HG02840 (cell line): ENCODE results near the gene HIVEP2.
"Not testable (repeated sequence)": the region's sequence is repeated elsewhere in the genome, so short reads cannot be mapped to it uniquely, and the experiment has no call there.

ENCODE experiments used
- ATAC-seq: cut with Tn5 transposase; IDR thresholded peaks from one replicate; pipeline ENCODE4 v1.9.1; 2021; ENCODE audit warnings: mild to moderate bottlenecking, moderate library complexity, moderate number of reproducible peaks; ENCODE audit not compliant: unreplicated experiment, low FRiP score

HIVEP2 gene, protein sequence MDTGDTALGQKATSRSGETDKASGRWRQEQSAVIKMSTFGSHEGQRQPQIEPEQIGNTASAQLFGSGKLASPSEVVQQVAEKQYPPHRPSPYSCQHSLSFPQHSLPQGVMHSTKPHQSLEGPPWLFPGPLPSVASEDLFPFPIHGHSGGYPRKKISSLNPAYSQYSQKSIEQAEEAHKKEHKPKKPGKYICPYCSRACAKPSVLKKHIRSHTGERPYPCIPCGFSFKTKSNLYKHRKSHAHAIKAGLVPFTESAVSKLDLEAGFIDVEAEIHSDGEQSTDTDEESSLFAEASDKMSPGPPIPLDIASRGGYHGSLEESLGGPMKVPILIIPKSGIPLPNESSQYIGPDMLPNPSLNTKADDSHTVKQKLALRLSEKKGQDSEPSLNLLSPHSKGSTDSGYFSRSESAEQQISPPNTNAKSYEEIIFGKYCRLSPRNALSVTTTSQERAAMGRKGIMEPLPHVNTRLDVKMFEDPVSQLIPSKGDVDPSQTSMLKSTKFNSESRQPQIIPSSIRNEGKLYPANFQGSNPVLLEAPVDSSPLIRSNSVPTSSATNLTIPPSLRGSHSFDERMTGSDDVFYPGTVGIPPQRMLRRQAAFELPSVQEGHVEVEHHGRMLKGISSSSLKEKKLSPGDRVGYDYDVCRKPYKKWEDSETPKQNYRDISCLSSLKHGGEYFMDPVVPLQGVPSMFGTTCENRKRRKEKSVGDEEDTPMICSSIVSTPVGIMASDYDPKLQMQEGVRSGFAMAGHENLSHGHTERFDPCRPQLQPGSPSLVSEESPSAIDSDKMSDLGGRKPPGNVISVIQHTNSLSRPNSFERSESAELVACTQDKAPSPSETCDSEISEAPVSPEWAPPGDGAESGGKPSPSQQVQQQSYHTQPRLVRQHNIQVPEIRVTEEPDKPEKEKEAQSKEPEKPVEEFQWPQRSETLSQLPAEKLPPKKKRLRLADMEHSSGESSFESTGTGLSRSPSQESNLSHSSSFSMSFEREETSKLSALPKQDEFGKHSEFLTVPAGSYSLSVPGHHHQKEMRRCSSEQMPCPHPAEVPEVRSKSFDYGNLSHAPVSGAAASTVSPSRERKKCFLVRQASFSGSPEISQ (N-terminal part only)

DNA sequence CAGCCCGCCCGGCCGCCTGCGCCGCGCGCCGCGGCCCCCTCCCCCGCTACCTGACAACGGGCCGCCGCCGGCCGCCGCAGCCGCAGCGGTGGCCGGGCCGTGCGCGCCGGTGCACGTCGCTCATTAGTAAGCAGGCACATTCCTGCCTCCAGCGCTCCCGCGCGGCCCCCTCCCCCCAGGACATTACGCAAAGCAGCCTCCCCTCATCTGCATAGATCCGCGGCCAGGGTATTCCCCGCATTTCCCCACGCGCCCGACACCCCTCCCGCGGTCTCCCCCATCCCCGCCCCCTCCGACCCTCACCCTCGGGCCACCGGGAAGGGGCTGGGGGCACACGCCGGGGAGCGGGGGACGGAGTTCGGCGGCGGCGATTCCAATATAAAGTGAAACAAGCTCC lies at the start of gene HIVEP2:
TSS of gene HIVEP2 (minus strand) at position 128 of the 397 bp plus-strand sequence. CDS start 170,438 bp downstream, outside the sequence.
- peak; percentile 23 for ATAC-seq

- ATAC-seq, result no peak
Measured at GRCh38 chr6:142993977-142994376, 49.0 kb upstream of the HIVEP2 start.

- ATAC-seq, result no peak
Measured at GRCh38 chr6:142987490-142987889, 42.5 kb upstream of the HIVEP2 start.

- ATAC-seq, result no peak
Measured at GRCh38 chr6:142985281-142985680, 40.3 kb upstream of the HIVEP2 start.

- ATAC-seq, result no peak
Measured at GRCh38 chr6:142984386-142984785, 39.4 kb upstream of the HIVEP2 start.

GRCh38 chr6:142975365-142975764 lies 30.4 kb upstream of the HIVEP2 start:
- no peak for ATAC-seq

DNA sequence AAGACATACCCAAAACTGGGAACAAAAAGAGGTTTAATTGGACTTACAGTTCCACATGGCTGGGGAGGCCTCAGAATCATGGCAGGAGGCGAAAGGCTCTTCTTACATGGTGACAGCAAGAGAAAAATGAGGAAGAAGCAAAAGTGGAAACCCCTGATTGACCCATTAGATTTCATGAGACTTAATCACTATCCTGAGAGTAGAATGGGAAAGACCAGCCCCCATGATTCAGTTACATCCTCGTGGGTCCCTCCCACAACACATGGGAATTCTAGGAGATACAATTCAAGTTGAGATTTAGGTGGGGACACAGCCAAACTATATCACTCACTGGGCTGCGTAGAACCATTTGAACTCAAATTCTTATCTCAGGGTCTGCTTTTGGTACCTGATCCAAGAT lies 26.0 kb upstream of the HIVEP2 start:
- not testable (repeated sequence) for ATAC-seq

- ATAC-seq, result no peak
Measured at GRCh38 chr6:142968601-142969000, 23.6 kb upstream of the HIVEP2 start.

DNA sequence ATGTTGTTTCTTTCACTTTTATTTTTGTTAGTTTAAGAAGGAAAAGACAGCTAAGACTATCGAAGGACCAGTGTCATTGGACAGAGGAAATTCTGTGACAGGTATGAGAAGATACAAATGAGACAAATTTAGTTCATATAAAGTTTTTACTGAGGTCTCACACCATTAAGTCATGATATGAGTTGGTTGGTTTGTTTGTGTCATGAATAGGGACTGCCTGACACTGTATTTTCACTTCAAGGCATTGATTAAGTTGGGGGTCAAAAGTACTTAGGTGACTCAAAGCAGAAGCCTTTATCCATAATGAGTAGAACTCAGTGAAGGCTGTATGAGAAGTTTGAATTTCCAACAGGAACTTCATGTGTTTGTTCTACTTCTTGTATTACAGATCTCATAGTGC lies 21.3 kb upstream of the HIVEP2 start:
- ATAC-seq, result no peak

DNA sequence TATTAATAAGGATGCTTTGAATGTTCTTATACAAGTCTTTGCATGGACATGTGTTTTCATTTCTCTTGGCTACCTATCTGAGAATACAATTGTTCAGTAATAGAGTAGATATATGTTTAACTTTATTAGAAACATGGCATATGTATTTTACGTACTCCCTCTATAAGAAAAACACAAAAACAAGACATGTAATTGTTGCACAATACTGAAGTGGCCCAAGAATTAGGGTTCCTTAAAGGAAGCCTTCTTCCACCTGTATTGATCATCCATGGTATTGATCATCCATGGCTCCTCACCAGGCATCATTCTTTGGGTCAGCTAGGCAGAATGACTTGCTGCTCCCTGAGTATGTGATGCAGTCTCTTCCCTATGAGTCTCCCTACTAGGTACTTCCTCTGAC lies 20.2 kb upstream of the HIVEP2 start:
- no peak for ATAC-seq

DNA sequence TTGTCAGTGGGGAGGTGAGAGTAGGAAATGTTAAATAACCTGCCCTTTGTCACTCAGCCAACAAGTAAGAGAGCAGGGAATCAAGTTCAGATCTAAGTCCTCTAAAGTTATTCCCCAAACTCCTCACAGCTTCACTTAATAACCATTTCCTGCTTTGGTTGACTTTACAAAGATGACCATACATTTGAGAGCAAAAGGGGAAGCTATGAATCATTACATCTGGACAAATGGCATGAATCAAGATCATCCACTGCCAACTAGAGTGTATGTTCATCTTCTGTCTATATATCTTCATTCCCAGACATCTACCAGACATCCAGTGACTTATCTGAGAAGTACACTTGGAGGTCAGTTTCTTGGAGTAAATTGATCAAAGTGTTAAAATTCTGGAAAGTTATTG lies 15.1 kb upstream of the HIVEP2 start:
- no peak for ATAC-seq

DNA sequence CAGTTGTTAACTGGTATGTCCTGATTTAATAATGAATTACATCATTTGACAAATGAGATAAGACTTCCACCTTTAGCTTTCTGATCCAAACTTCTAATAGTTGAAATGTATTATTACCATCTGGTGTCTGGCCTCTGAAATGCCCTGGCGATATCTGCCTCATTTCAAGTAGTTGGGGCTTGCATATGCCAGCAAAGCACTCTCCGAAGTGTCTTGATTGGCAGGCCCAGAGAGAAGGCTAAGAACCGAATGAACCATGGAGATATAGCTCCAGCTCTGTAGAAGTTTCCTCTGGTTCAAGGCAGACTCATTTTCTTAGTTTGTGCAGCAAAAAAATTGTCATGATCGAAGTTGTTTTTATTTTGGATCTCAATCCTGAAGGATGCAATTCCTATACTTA lies 13.4 kb upstream of the HIVEP2 start:
- ATAC-seq, result no peak

DNA sequence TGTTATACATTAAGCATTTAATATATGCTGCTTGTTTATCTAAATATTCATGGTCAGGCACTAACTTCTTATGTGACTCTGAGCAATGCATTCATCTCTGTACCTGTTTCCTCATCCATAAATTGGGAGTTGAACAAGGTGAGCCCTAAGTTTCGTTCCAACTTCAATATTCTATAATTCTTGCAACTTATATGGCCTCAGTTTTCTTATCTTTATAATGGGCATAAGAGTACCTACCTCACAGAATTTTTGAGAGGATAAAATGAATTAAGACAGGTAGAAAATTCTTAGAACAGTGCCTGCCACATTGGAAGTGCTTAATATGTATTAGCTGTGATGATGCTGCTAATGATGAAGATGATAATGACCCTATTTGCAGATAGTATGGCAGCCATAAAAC lies 11.8 kb upstream of the HIVEP2 start:
- no peak for ATAC-seq

DNA sequence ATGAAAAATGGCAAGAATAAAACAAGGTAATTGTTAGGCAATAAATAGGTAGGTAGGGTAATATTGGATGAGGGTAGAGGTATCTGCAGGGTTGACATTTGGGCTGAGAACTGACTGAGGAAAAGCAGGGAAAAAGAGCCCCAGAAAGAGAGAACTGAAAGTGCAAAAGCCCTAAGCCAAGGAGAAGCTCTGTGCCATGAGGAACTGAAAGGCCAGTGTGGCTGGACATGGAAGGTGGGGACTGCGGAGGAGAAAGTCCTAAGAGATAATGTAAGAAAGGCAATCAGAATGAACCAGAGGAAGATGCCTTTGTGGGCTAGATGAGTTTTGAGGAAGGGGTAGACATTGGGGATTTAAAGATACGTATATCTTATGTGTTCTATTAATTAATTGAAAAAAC lies 9.9 kb upstream of the HIVEP2 start:
- no peak for ATAC-seq

DNA sequence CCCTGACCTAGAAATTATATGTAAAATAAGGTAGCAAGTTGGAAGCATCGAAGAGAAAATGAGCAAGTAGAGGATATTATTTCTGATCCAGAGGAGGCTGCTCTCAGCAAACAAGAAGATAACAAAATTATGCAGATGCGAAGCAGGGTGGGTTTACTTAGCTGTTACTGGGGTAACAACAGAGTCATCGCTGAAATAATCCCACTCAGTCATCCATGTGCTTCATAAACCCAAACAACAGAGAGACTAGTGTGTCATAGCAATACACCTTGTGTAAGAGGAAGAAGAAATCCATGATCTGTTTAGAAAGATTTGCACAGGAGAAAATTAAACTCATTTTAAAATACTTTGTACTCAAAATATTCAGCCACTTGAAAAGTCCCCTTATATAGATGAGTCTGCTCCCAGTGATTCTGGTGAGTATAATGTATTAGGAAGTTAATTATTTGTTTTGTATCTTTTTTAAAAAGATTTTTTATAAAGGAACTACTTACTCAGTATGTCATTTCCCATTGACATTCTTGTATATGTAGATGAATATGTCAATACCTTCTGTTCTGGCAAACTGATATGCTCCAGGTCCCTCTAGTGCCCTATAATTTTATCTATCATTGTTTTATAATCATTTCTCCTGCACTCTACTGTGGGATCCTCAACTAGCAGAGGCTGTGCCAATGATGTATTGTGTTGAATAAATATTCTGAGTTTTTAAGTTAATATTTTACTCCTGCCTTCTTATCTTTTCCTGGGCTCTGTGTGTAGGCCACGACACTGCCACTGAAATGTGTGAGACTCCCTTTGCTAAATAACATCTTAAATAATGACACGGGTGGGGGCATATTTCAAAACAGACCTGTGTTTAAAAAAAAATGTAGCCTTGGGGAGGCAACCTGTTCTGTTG lies 8.6 kb upstream of the HIVEP2 start:
- no peak for ATAC-seq

DNA sequence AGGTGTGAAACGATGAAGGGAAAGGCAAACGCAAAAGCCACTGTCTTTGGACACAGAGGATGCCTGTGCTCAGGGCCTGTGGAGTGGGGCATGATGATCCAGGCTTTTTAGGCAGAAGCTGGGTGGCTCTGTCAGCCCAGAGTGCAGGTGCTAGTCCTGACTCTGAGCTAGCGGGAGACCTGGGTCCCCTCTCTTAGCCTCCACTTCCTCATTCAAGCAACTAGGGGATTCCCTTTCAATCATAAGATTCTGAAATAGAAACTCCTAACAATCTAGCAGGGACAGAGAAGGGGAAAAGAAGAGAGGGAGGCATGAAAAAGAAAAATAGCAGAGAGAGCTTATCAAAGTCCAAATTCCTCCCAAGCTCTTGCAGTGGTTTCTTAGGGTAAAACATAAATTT lies 7.6 kb upstream of the HIVEP2 start:
- ATAC-seq, result peak; percentile 69

- no peak for ATAC-seq
Measured at GRCh38 chr6:142950291-142950690, 5.3 kb upstream of the HIVEP2 start.

GRCh38 chr6:142947714-142948480 lies 2.9 kb upstream of the HIVEP2 start:
- ATAC-seq, result peak; percentile 26
